ENCODE results near the gene TSPAN31.
"Not testable (repeated sequence)": the region's sequence is repeated elsewhere in the genome, so short reads cannot be mapped to it uniquely, and the experiment has no call there.

Gene TSPAN31

DNA sequence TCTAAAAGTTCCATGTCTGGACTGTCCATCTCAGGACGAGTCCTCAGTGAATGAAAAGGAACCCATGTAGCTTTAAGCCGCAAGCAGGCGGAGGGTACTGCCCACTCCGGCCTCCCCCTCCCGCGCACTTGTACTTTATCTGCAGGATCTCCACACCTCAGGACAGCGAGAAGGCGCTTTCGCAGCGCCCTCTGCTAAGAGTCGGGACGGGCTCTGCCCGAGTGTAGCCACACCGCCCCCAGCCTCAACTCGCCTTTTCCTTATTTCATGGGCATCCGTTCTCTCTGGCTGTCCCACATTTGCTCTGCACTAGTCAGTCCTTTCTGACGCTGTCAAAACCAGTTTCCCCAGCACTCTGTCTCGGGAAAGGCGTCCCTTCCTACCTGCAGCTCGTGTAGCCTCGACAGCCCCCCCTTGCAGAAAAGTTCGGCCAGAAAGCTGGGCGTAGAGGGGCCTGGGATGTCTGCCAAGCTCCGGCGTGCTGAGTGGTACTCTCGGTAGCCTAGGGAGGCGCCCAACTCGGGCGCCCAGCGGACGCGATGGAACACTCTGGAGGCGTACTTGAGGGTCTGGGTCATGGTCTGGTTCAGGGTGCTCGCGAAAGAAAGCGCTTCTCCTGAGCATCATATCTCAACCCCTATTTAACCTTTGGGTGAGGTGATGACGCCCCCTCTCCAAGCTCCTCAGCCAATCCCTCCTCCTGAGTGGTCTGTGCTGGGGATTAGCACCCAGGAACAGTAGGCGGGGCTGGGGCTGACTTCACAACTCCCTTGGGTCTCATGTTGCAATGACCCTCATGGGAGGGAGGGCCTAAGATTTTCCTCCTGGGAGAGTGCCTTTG, 21.8 kb downstream of the TSPAN31 start, which contains the start of gene CYP27B1:
TSS of gene CYP27B1 (minus strand) at position 615 of the 841 bp plus-strand sequence. CDS start at position 578, 37 bp downstream.
- no peak for DNase-seq (ENCODE audit: insufficient read length)
- no peak for FAIRE-seq
- TF ChIP-seq POLR2AphosphoS5 (IDR thresholded peaks at IDR 0.05; ENCODE audit: low read depth, low read length) (no peak), POLR2A (IDR thresholded peaks at IDR 0.05; ENCODE audit: low read depth, low read length) (no peak), TAF1 (IDR thresholded peaks at IDR 0.05; ENCODE audit: borderline replicate concordance, low read depth, low read length) (no peak)

DNA sequence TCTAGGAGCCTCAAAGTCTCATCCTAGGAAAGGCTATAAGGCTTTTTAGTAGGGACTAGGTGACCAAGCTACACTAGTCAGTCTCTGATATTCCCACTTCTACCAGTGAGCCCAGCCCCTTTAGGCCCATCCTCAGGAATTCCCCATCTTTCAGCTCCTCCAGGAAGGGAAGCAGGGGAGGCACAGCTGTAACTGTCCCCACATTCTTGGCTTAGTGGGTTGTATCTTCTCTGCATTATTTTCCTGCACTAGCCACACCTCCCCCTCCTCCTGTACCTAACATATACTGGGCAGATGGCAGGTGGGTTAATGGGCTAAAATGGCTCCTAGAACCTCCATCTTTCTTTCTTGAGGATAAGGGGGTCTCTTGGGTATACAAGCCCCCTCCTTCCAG, 22.5 kb downstream of the TSPAN31 start:
- no peak for TF ChIP-seq TAF1 (IDR thresholded peaks at IDR 0.05; ENCODE audit: borderline replicate concordance, low read depth, low read length)
- no peak for DNase-seq (ENCODE audit: insufficient read length)
- FAIRE-seq, result no peak

DNA sequence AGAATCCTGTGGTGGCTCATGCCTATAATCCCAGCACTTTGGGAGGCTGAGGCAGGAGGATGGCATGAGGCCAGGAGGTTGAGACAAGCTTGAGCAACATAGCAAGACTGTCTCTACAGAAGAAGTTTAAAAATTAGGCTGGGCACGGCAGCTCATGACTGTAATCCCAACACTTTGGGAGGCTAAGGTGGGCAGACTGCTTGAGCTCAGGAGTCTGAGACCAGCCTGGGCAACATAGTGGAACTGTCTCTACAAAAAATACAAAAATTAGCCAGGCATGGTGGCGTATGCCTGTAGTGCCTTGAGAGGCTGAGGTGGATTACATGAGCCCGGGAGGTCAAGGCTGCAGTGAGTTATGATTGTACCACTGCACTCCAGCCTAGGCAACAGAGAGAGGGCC, 23.0 kb downstream of the TSPAN31 start:
- no peak for DNase-seq (ENCODE audit: insufficient read length)
- FAIRE-seq, result no peak
- TF ChIP-seq POLR2AphosphoS5 (IDR thresholded peaks at IDR 0.05; ENCODE audit: low read depth, low read length) (no peak), TAF1 (IDR thresholded peaks at IDR 0.05; ENCODE audit: borderline replicate concordance, low read depth, low read length) (no peak), POLR2A (IDR thresholded peaks at IDR 0.05; ENCODE audit: low read depth, low read length) (no peak)

DNA sequence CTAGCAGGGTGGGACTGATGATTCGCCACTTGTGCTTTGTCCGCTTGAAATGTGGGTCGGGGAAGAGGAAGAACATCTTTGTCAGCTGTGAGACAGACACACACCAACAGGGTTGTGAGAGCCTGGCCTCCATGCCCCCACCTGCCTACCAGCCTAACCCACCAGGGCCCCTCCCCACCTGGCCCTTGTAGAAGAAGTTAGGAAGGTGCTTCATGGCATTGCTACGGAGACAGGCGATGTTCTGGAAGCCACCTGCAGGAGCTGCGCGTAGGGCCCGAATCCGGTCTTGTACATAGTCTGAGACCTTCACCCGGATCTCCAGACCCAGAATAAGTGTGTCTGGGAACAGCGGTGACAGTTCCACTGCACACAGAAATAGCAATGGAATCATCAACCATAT, 24.8 kb downstream of the TSPAN31 start:
- DNase-seq (ENCODE audit: insufficient read length) (no peak), FAIRE-seq (no peak)
- TF ChIP-seq POLR2AphosphoS5 (IDR thresholded peaks at IDR 0.05; ENCODE audit: low read depth, low read length) (no peak), POLR2A (IDR thresholded peaks at IDR 0.05; ENCODE audit: low read depth, low read length) (no peak), TAF1 (IDR thresholded peaks at IDR 0.05; ENCODE audit: borderline replicate concordance, low read depth, low read length) (no peak)

DNA sequence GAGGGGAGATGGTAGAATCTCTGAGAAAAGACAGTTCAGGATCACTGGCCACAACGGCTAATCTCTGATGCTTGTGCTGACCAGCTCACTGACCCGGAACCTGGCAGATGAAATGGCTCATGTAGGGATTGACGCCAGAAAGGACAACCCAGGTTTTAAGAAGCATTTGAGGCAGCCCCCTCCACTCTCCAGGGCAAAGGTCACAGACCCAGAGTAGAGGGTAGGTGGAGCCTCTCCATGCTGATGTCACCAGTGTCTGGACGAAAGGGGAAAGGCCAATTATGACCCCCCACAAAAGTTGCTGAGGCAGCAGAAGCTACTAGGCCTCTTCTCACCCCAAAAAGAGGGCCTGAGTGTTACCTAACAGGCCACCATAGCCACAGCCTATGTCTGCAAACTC, 25.9 kb downstream of the TSPAN31 start:
- no peak for TF ChIP-seq POLR2AphosphoS5 (IDR thresholded peaks at IDR 0.05; ENCODE audit: low read depth, low read length)
- TF ChIP-seq TAF1 (IDR thresholded peaks at IDR 0.05; ENCODE audit: borderline replicate concordance, low read depth, low read length), result no peak
- TF ChIP-seq POLR2A (IDR thresholded peaks at IDR 0.05; ENCODE audit: low read depth, low read length), result no peak
- DNase-seq (ENCODE audit: insufficient read length) (no peak), FAIRE-seq (no peak)

DNA sequence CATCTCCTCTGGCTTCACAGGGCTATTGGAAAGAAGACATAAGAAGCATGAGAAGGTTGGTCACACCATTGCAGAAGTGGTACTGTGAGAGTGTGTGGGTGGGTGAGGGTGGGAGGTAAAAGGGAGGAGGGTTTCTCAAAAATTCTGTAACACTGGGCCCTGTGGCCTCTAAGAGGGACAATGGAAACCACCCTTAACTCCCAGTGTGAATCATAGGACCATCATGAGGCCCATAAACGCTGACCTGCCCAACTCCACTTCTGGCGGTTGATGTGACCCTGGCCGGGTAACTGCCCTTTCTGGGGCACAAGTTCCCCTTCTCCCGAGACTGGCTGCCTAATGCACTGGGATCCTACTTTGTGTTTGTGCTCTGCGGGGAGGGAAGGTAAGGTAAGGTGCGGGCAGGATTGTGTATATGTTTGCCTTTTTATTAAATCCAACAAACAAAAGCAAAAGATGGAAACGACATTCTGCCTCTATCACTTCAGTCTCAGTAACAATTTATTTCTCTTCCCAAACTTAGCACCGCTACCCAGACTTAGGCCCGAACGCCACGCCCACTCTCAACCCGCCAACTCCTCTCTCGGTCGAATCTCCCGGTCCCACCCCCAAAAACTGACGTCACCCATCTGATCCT, 26.5 kb downstream of the TSPAN31 start:
- FAIRE-seq (no peak), DNase-seq (ENCODE audit: insufficient read length) (peak; percentile 79)

DNA sequence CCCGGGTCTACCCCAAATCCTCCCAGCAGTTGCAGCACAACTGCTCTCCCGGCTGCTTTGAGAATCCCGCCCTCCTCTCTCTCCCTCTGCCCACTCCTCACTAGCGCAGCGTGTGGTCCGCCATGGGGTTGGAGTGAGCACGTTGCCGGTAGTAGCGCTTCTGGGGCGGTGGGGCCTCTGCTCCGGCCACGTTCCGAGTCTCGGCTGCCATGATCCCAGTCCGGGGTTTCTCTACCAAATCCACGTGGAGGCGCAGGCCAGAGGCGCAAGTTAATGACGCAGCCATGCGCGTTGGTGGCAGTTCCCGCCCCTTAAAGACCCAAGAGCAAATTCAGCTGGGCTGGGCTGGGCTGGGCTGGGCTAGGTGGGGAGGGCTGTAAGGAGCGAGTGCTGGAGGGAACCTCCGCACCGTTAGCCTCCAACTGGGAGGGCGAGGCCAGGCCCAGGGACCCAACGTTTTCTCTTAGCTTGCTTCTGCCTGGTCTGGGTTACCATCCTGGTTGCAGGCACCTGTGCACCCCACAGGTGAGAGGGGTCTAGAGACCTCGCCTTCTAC, 27.1 kb downstream of the TSPAN31 start, which contains the start of gene METTL1:
TSS of gene METTL1 (minus strand) at position 233 of the 556 bp plus-strand sequence. CDS start at position 211, 22 bp downstream.
- FAIRE-seq (peak; percentile 98), DNase-seq (ENCODE audit: insufficient read length) (peak; percentile 95)
- TF ChIP-seq TAF1 (IDR thresholded peaks at IDR 0.05; ENCODE audit: borderline replicate concordance, low read depth, low read length) (peak; percentile 85; the same call in 1 of the 2 replicates), POLR2AphosphoS5 (IDR thresholded peaks at IDR 0.05; ENCODE audit: low read depth, low read length) (peak; percentile 88), POLR2A (IDR thresholded peaks at IDR 0.05; ENCODE audit: low read depth, low read length) (peak; percentile 90)

More for the DNA sequence above, 26.5 kb downstream of the TSPAN31 start:
- no peak for TF ChIP-seq POLR2A (IDR thresholded peaks at IDR 0.05; ENCODE audit: low read depth, low read length)
- no peak for TF ChIP-seq TAF1 (IDR thresholded peaks at IDR 0.05; ENCODE audit: borderline replicate concordance, low read depth, low read length)
- TF ChIP-seq POLR2AphosphoS5 (IDR thresholded peaks at IDR 0.05; ENCODE audit: low read depth, low read length), result no peak

DNA sequence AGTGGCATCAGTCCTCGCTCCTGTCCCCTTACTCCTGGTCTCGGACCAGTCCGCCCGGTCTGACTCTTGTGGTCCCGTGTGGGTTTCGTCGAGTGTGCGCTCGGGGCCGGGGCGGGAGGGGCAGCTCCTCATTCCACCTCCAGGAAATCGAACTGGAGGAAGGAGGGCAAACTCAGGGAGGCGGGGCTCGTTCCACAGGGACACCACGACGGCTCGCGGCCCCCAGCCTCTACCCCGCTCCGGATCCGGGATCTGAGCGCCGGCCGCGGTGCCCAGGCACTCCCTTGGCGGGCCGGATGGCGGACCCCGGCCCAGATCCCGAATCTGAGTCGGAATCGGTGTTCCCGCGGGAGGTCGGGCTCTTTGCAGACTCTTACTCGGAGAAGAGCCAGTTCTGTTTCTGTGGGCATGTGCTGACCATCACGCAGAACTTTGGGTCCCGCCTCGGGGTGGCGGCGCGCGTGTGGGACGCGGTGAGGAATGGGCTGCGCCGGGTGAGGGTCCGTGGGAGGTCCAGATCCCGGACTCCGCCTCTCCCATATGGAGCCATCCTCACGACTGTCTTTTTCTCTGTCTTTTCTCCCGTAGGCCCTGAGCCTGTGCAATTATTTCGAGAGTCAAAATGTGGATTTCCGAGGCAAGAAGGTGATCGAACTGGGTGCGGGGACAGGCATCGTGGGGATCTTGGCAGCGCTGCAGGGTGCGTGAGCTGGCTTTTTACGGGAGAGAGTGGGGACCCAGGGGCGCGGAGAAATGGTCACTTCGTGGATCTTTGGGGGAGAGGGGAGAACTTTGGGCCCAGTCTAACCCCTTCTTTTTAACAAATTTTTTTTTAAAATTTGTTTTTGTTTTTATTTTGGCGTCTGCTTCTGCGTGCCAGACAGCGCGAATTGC, 27.8 kb downstream of the TSPAN31 start, which contains the start of gene EEF1AKMT3:
TSS of gene EEF1AKMT3 (plus strand) at position 186 of the 894 bp plus-strand sequence. CDS start at position 297, 111 bp downstream.
- TF ChIP-seq TAF1 (IDR thresholded peaks at IDR 0.05; ENCODE audit: borderline replicate concordance, low read depth, low read length) (no peak), POLR2AphosphoS5 (IDR thresholded peaks at IDR 0.05; ENCODE audit: low read depth, low read length) (no peak), POLR2A (IDR thresholded peaks at IDR 0.05; ENCODE audit: low read depth, low read length) (no peak)
- DNase-seq (ENCODE audit: insufficient read length), result peak; percentile 40
- no peak for FAIRE-seq

DNA sequence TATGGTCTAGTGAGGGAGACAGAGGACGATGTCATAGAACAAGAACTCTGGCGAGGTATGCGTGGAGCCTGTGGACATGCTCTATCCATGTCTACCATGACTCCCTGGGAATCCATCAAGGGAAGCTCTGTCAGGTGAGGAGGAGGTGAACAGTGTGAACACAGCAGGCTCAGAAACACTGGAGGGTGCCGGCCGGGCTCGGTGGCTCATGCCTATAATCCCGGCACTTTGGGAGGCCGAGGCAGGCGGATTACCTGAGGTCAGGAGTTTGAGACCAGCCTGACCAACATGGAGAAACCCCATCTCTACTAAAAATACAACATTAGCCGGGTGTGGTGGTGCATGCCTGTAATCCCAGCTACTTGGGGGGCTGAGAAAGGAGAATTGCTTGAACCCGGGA, 29.8 kb downstream of the TSPAN31 start:
- FAIRE-seq; DNase-seq (ENCODE audit: insufficient read length): not testable (repeated sequence)

DNA sequence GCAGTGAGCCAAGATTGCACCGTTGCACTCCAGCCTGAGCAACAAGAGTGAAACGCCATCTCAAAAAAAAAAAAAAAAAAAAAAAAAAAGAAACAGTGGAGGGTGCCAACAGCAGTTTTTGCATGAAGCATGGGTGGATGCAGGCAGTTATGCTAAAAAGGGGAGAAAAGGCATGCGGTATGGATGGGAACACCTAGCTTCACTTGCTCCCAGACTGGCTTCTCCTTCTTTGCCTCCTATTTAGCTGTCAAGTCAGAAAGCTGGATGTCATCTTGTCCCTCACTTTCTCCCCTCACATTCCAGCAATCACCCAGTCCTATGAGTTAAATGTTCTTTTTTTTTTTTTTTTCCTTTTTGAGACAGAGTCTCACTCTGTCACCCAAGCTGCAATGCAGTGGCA, 30.2 kb downstream of the TSPAN31 start:
- FAIRE-seq (no peak), DNase-seq (ENCODE audit: insufficient read length) (no peak)
- no peak for TF ChIP-seq POLR2AphosphoS5 (IDR thresholded peaks at IDR 0.05; ENCODE audit: low read depth, low read length)
- TF ChIP-seq TAF1 (IDR thresholded peaks at IDR 0.05; ENCODE audit: borderline replicate concordance, low read depth, low read length), result no peak
